ENCODE data around the gene METTL15. TPM values are rescaled to one million over a fixed set of nuclear protein-coding genes. Genes with fewer than 3 reads are reported as not detected.
"Not testable (repeated sequence)": the region's sequence is repeated elsewhere in the genome, so short reads cannot be mapped to it uniquely, and the experiment has no call there.

The METTL15 gene
- total RNA-seq, 2 donors from 2014 or later = 8.8 to 16.8 TPM

- DNase-seq (ENCODE audit: low spot score) = no peak
- Histone ChIP-seq H3K36me3 (no peaks in the 10 kb centered on the region), H3K27me3 (replicated peaks; ENCODE audit: insufficient read depth) (no peaks in the 10 kb centered on the region), H3K4me1 (replicated peaks) (no peaks in the 10 kb centered on the region), H3K9me3 (no peaks in the 10 kb centered on the region), H3K4me3 (no peak overlapping the region), H3K27ac (no peak overlapping the region)
- no peak for TF ChIP-seq POLR2A (IDR thresholded peaks at IDR 0.05)
- no peak for TF ChIP-seq POLR2AphosphoS5 (IDR thresholded peaks at IDR 0.05)
- TF ChIP-seq, protein P1, sequence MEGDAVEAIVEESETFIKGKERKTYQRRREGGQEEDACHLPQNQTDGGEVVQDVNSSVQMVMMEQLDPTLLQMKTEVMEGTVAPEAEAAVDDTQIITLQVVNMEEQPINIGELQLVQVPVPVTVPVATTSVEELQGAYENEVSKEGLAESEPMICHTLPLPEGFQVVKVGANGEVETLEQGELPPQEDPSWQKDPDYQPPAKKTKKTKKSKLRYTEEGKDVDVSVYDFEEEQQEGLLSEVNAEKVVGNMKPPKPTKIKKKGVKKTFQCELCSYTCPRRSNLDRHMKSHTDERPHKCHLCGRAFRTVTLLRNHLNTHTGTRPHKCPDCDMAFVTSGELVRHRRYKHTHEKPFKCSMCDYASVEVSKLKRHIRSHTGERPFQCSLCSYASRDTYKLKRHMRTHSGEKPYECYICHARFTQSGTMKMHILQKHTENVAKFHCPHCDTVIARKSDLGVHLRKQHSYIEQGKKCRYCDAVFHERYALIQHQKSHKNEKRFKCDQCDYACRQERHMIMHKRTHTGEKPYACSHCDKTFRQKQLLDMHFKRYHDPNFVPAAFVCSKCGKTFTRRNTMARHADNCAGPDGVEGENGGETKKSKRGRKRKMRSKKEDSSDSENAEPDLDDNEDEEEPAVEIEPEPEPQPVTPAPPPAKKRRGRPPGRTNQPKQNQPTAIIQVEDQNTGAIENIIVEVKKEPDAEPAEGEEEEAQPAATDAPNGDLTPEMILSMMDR (IDR thresholded peaks at IDR 0.05) = no peak
- intact Hi-C loops (cut with DNase I) = no loop called here
- WGBS = 93% methylated on average over 1 of the region's 1 CpG
These were observed 181.3 kb downstream of the METTL15 start for GRCh38 chr11:28289444-28289843.

- H3K36me3 ChIP-seq; H3K9me3 ChIP-seq; H3K4me1 ChIP-seq (replicated peaks); H3K27me3 ChIP-seq (replicated peaks; ENCODE audit: insufficient read depth); DNase-seq (ENCODE audit: low spot score); intact Hi-C loops (cut with DNase I); H3K4me3 ChIP-seq; H3K27ac ChIP-seq: not testable (repeated sequence)
- 88% methylated on average over 7 of the region's 7 CpGs for WGBS
These were observed 182.8 kb downstream of the METTL15 start for GRCh38 chr11:28290995-28291394.

DNA sequence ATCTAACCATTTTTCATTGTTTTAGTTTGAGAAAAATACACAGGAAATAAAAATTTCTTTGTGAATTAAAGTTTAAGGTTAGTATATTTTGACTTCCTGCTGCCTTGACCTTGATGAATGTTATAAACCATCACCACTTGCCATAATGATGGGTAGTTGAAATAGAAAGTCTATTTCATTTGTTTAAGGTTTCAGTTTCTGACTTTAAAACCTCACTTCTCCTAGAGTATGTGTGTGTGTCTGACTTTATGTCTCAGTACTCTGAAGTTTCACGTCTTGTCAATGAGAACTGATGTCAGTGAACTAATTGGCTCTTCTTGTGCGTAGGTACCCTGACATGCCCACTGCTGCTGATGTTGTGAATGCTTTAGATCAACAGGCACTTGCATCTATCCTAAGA, 188.2 kb downstream of the METTL15 start:
- no peak overlapping the region for H3K27ac ChIP-seq
- TF ChIP-seq POLR2A (IDR thresholded peaks at IDR 0.05) (no peak), POLR2AphosphoS5 (IDR thresholded peaks at IDR 0.05) (no peak)
- TF ChIP-seq, protein P1 (IDR thresholded peaks at IDR 0.05) = no peak
- no peaks in the 10 kb centered on the region for H3K36me3 ChIP-seq
- WGBS = 94% methylated on average over 2 of the region's 2 CpGs
- H3K4me3 ChIP-seq = no peak overlapping the region
- no peaks in the 10 kb centered on the region for H3K27me3 ChIP-seq (replicated peaks; ENCODE audit: insufficient read depth)
- no peak for DNase-seq (ENCODE audit: low spot score)
- intact Hi-C loops (cut with DNase I) = no loop called here
- H3K4me1 ChIP-seq (replicated peaks) = no peaks in the 10 kb centered on the region
- no peaks in the 10 kb centered on the region for H3K9me3 ChIP-seq

GRCh38 chr11:28298209-28298608, 190.0 kb downstream of the METTL15 start:
- H3K36me3 ChIP-seq = no peaks in the 10 kb centered on the region
- H3K4me1 ChIP-seq (replicated peaks) = no peaks in the 10 kb centered on the region
- no peak overlapping the region for H3K4me3 ChIP-seq
- no peak for TF ChIP-seq POLR2A (IDR thresholded peaks at IDR 0.05)
- TF ChIP-seq, protein P1 (IDR thresholded peaks at IDR 0.05) = no peak
- TF ChIP-seq POLR2AphosphoS5 (IDR thresholded peaks at IDR 0.05) = no peak
- WGBS = 100% methylated on average over 3 of the region's 3 CpGs
- H3K9me3 ChIP-seq = no peaks in the 10 kb centered on the region
- DNase-seq (ENCODE audit: low spot score) = no peak
- no peaks in the 10 kb centered on the region for H3K27me3 ChIP-seq (replicated peaks; ENCODE audit: insufficient read depth)
- H3K27ac ChIP-seq = no peak overlapping the region
- intact Hi-C loops (cut with DNase I) = no loop called here

GRCh38 chr11:28303477-28304191, 195.4 kb downstream of the METTL15 start:
- 73% methylated on average over 2 of the region's 2 CpGs for WGBS
- Histone ChIP-seq H3K4me3 (no peak overlapping the region), H3K27me3 (replicated peaks; ENCODE audit: insufficient read depth) (no peaks in the 10 kb centered on the region), H3K9me3 (no peaks in the 10 kb centered on the region), H3K27ac (no peak overlapping the region), H3K4me1 (replicated peaks) (no peaks in the 10 kb centered on the region), H3K36me3 (no peaks in the 10 kb centered on the region)
- intact Hi-C loops (cut with DNase I) = no loop called here
- DNase-seq (ENCODE audit: low spot score) = no peak
- TF ChIP-seq POLR2AphosphoS5 (IDR thresholded peaks at IDR 0.05) = no peak
- no peak for TF ChIP-seq POLR2A (IDR thresholded peaks at IDR 0.05)
- TF ChIP-seq, protein P1 (IDR thresholded peaks at IDR 0.05) = no peak

All from prostate gland (tissue), 2 donors.